CD14-positive monocyte (primary cell): Measurements from ENCODE around the gene RPL10. TPM values are rescaled to one million over a fixed set of nuclear protein-coding genes. Genes with fewer than 3 reads are reported as not detected.
A peak's percentile ranks its signal among the peaks of the same experiment; 100 is the strongest.

Experiments used
- DNase-seq, 3 donors: peaks; one replicate each; pipeline ENCODE4 v3.0.0-alpha.2; 2011 to 2022
- H2AFZ ChIP-seq: 2 replicates; pipeline ENCODE4 v1.6.0; 2012; ENCODE audit warnings: mild to moderate bottlenecking, low read depth, low read length, inconsistent platforms; ENCODE audit not compliant: insufficient read depth, poor library complexity, severe bottlenecking
- H3K27ac ChIP-seq, 2 donors: 1 replicate in 1 of 2; 2 replicates in 1 of 2; pipeline ENCODE4 v1.5.1; 2012 to 2013; ENCODE audit warnings: low read length in 2 of 2, control low read depth in 1 of 2, inconsistent platforms in 1 of 2, low read depth in 1 of 2, mild to moderate bottlenecking in 1 of 2
- H3K27me3 ChIP-seq, 2 donors: one replicate each; pipeline versions ENCODE4 v1.6.0 to v1.6.1; 2011 to 2013; ENCODE audit warnings: low read length in 2 of 2; ENCODE audit not compliant: control insufficient read depth in 2 of 2, insufficient read depth in 2 of 2
- H3K36me3 ChIP-seq, 2 donors: replicated peaks in 1 of 2; 1 replicate in 1 of 2; 2 replicates in 1 of 2; pipeline versions ENCODE4 v1.5.1 to v1.6.1; 2012 to 2013; ENCODE audit warnings: low read length in 2 of 2, control low read depth in 1 of 2, inconsistent platforms in 1 of 2, mild to moderate bottlenecking in 1 of 2; ENCODE audit not compliant: insufficient read depth in 2 of 2, control insufficient read depth in 1 of 2
- H3K4me1 ChIP-seq, 2 donors: 1 replicate in 1 of 2; 2 replicates in 1 of 2; pipeline versions ENCODE4 v1.5.1 to v1.6.1; 2012 to 2013; ENCODE audit warnings: low read length in 2 of 2, control low read depth in 1 of 2, inconsistent platforms in 1 of 2, mild to moderate bottlenecking in 1 of 2, moderate library complexity in 1 of 2; ENCODE audit not compliant: insufficient read depth in 2 of 2, control insufficient read depth in 1 of 2
- H3K4me2 ChIP-seq: replicated peaks from 2 replicates; pipeline ENCODE3; 2012; ENCODE audit warnings: low read length, moderate library complexity, mild to moderate bottlenecking; ENCODE audit not compliant: poor library complexity, severe bottlenecking; ENCODE audit errors: extremely low read depth
- H3K4me3 ChIP-seq, 3 experiments: fragments of 200-600 bp in 1 of 3; sonication (generic) in 1 of 3; replicated peaks in 1 of 3; 1 replicate in 2 of 3; 2 replicates in 1 of 3; pipeline ENCODE4 v1.5.1; 2011 to 2013; ENCODE audit warnings: low read length in 3 of 3, mild to moderate bottlenecking in 3 of 3, control low read depth in 2 of 3, low read depth in 2 of 3, inconsistent platforms in 1 of 3, moderate library complexity in 1 of 3
- H3K79me2 ChIP-seq: 2 replicates; pipeline ENCODE4 v1.6.0; 2012; ENCODE audit warnings: mild to moderate bottlenecking, control low read depth, inconsistent platforms, low read length, moderate library complexity; ENCODE audit not compliant: insufficient read depth
- H3K9ac ChIP-seq: 2 replicates; pipeline ENCODE4 v1.6.0; 2017; ENCODE audit warnings: low read length, mild to moderate bottlenecking; ENCODE audit not compliant: insufficient read depth, poor library complexity, severe bottlenecking
- H3K9me3 ChIP-seq, 2 donors: replicated peaks in 1 of 2; 1 replicate in 1 of 2; 2 replicates in 1 of 2; pipeline versions ENCODE4 v1.5.1 to v1.6.1; 2012 to 2013; ENCODE audit warnings: low read length in 2 of 2, control low read depth in 1 of 2; ENCODE audit not compliant: control insufficient read depth in 1 of 2, insufficient read depth in 1 of 2
- H4K20me1 ChIP-seq: 2 replicates; pipeline ENCODE4 v1.6.0; 2012; ENCODE audit warnings: mild to moderate bottlenecking, low read length, control low read depth, moderate library complexity; ENCODE audit not compliant: insufficient read depth
- H3K27ac Mint-ChIP-seq, 7 donors: one replicate each; pipeline ENCODE4 v1.8.0; 2020; ENCODE audit warnings: mild to moderate bottlenecking in 7 of 7, mixed read lengths in 7 of 7, moderate library complexity in 6 of 7, inconsistent platforms in 2 of 7
- H3K27me3 Mint-ChIP-seq, 3 donors: one replicate each; pipeline ENCODE4 v1.8.0; 2021 to 2022; ENCODE audit warnings: low read depth in 3 of 3, mild to moderate bottlenecking in 3 of 3, mixed read lengths in 3 of 3, moderate library complexity in 3 of 3, inconsistent platforms in 1 of 3
- H3K36me3 Mint-ChIP-seq, 2 donors: one replicate each; pipeline ENCODE4 v1.8.0; 2020; ENCODE audit warnings: mixed read lengths in 2 of 2, inconsistent platforms in 1 of 2, mild to moderate bottlenecking in 1 of 2
- H3K4me1 Mint-ChIP-seq: one replicate; pipeline ENCODE4 v1.8.0; 2020; ENCODE audit warnings: mild to moderate bottlenecking, mixed read lengths
- H3K4me3 Mint-ChIP-seq, 2 donors: one replicate each; pipeline ENCODE4 v1.8.0; 2020; ENCODE audit warnings: mild to moderate bottlenecking in 2 of 2, mixed read lengths in 2 of 2, moderate library complexity in 1 of 2
- H3K9me3 Mint-ChIP-seq, 7 donors: one replicate each; pipeline ENCODE4 v1.8.0; 2020 to 2022; ENCODE audit warnings: mixed read lengths in 7 of 7, mild to moderate bottlenecking in 6 of 7, moderate library complexity in 6 of 7, inconsistent platforms in 2 of 7
- CTCF ChIP-seq: fragments of 200-600 bp; IDR thresholded peaks from one replicate; pipeline ENCODE4 v1.8.0; 2022; ENCODE audit warnings: antibody characterized with exemption, mild to moderate bottlenecking
- WGBS: methylation state at CpG from one replicate; pipeline ENCODE4 v1.1.5; 2013; ENCODE audit warnings: missing lambda C conversion rate; ENCODE audit not compliant: insufficient coverage; 5-methylcytosine and 5-hydroxymethylcytosine counted together
- intact Hi-C, 2 donors: fragments of 100-400 bp; cut with micrococcal nuclease; formaldehyde crosslinking; loops; one replicate each; pipeline versions ENCODE4 v1.15.0 to v1.15.1; 2023
- polyA plus RNA-seq, 3 donors: library from polyadenylated mRNA; depleted of rRNA in 1 of 3; unstranded in 2 of 3; stranded (reverse) in 1 of 3; fragments of 300-500 nt in 2 of 3; fragments of >200 nt in 1 of 3; fragmentation: Illumina TruSeq in 2 of 3; gene quantifications; 1 replicate in 2 of 3; 2 replicates in 1 of 3; pipeline ENCODE4 v1.2.3, GENCODE V29; 2012 to 2021

RPL10 gene
- polyA plus RNA-seq, 3 donors: 1,536 to 5,639 (median 1,724) TPM

GRCh38 chrX:154378059-154378798 lies 19.9 kb upstream of the RPL10 start:
- WGBS: under 1% methylated on average over 33 of the region's 79 CpGs
- intact Hi-C loops: no loop called here
- peaks cover 5 to 10% of the 10 kb centered on the region in 2 donors for H3K36me3 Mint-ChIP-seq

More at GRCh38 chrX:154378059-154378798, 19.9 kb upstream of the RPL10 start:
- Mint-ChIP-seq H3K4me1 (peaks cover 27% of the 10 kb centered on the region), H3K9me3 (peaks cover 0 to 26% (median 7%) of the 10 kb centered on the region in 7 donors), H3K4me3 (peak overlapping the region; percentile 59 to 60), H3K27me3 (peaks cover 3 to 13% (median 8%) of the 10 kb centered on the region in 3 donors), H3K27ac (peak overlapping the region; percentile 83 to 93 (median 90))
- Histone ChIP-seq H3K4me2 (peak overlapping the region; percentile 55), H3K27me3 (no peaks in the 10 kb centered on the region), H3K36me3 (no peaks in the 10 kb centered on the region), H3K79me2 (peaks cover 21% of the 10 kb centered on the region), H3K9ac (peak overlapping the region; percentile 85), H3K27ac (peak overlapping the region; percentile 75 to 92), H3K4me3 (peak overlapping the region in 2 of 3 experiments; percentile 23 to 34), H3K4me1 (peaks cover 42 to 44% of the 10 kb centered on the region in 2 donors), H3K9me3 (no peaks in the 10 kb centered on the region), H2AFZ (no peak overlapping the region), H4K20me1 (peaks cover 4% of the 10 kb centered on the region)
- peak; percentile 37 to 49 (median 38) for DNase-seq
- TF ChIP-seq CTCF: no peak
